ENCODE data around the gene DDX10.
A peak's percentile ranks its signal among the peaks of the same experiment; 100 is the strongest.

DNA sequence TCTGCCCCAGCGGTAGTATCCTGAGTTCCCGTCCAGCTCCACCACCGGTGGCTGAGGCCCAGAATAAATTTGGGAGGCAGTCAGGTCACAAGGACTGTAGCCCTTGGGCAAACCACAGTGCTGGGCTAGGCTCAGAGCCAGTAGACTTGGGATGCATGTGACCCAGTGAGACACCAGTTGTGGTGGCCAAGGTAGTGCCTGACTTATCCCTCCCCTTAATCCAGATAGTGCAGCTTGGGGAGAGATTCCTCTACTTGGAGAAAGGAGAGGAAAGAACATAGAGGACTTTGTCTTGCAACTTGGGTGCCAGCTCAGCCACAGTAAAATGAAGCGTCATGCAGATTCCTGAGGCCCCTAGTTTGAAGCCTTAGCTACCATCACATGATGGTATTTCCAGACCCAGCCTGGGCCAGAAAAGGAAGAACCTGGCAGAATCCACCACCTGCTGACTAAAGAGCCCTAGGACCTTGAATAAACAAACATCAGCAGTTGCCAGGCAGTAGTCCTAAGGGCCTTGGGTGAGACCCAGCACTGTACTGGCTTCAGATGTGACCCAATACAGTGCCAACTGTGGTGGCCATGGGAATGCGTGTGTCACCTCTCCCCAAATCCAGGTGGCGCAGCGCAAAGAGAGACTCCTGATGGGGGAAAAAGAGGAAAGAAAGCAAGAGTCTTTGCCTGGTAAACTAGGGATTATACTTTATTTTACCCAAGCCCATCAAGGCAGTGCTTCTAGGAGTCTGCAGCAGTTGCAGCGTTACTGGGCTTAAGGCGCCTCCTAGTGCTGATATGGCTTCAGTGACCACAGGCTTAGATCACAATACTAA lies 17.0 kb upstream of the DDX10 start:
- TF ChIP-seq, protein P1, sequence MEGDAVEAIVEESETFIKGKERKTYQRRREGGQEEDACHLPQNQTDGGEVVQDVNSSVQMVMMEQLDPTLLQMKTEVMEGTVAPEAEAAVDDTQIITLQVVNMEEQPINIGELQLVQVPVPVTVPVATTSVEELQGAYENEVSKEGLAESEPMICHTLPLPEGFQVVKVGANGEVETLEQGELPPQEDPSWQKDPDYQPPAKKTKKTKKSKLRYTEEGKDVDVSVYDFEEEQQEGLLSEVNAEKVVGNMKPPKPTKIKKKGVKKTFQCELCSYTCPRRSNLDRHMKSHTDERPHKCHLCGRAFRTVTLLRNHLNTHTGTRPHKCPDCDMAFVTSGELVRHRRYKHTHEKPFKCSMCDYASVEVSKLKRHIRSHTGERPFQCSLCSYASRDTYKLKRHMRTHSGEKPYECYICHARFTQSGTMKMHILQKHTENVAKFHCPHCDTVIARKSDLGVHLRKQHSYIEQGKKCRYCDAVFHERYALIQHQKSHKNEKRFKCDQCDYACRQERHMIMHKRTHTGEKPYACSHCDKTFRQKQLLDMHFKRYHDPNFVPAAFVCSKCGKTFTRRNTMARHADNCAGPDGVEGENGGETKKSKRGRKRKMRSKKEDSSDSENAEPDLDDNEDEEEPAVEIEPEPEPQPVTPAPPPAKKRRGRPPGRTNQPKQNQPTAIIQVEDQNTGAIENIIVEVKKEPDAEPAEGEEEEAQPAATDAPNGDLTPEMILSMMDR (IDR thresholded peaks at IDR 0.05), result peak; percentile 23 to 77 (median 61)
- no peak for TF ChIP-seq POLR2A (IDR thresholded peaks at IDR 0.05)
